Measurements from ENCODE around the gene CSNK1D. TPM values are rescaled to one million over a fixed set of nuclear protein-coding genes. Genes with fewer than 3 reads are reported as not detected.
"Not testable (repeated sequence)": the region's sequence is repeated elsewhere in the genome, so short reads cannot be mapped to it uniquely, and the experiment has no call there.

The CSNK1D gene
- total and polyA plus RNA-seq, 4 donors = 39.9 to 153 (median 101) TPM

DNA sequence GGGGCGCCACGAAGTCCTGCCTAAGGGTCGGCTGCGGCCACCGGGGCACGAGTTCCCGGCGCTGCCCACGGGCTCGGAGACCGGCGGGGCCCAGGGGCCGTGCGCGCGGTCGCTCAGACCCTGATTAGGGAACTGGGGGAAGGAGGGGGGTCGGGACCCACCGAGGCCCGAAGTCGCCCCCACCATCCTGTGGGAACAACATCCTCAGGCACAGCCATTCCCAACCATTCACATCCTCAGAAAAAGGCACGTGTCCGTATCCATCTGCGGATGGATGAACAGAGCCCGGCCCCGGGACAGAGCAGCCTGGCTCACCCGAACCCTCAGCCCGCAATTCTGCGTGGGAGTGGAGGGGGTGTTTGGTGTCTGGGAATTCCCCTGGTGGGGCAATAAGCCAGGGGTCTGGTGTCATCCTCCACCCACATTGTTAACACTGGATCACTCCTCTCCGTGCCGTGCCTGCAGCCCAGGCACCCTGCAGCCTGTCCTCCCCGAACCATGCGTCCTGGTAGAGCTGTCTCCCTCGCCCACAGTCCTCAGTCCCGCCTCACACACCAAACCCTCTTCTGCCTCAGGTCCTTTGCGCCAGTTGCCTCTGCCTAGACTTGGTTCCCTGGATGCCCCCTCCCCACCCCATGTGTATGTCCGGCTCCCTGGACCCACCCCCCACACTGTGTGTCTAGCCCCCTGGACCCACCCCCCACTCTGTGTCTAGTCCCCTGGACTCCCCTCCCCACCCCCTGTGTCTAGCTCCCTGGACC is 60.1 kb downstream of the CSNK1D start:
- no peaks in the 10 kb centered on the region for H3K36me3 ChIP-seq (ENCODE audit: control insufficient read depth in 1 of 2, insufficient read depth in 2 of 2, low read length in 1 of 2)
- H3K27me3 ChIP-seq (ENCODE audit: control insufficient read depth in 1 of 2, insufficient read depth in 2 of 2, low read length in 1 of 2) = no peaks in the 10 kb centered on the region
- peak overlapping the region; percentile 66 to 81 for H3K4me3 ChIP-seq (ENCODE audit: low read length in 2 of 2)
- ATAC-seq (ENCODE audit: low FRiP score) (peak; percentile 48), DNase-seq (peak; percentile 68 to 81)
- no peaks in the 10 kb centered on the region for H3K4me1 ChIP-seq (ENCODE audit: control insufficient read depth in 1 of 2, insufficient read depth in 2 of 2, low read length in 2 of 2)
- intact Hi-C loops (cut with DNase I) = no loop called here
- peak overlapping the region in 1 of 2 donors; percentile 14 for H3K27ac ChIP-seq (ENCODE audit: low read depth in 1 of 2, low read length in 2 of 2)
- WGBS, 2 donors = 4 to 5% methylated on average over 37 of the region's 37 CpGs
- H3K9me3 ChIP-seq (ENCODE audit: control insufficient read depth, low read length) = no peaks in the 10 kb centered on the region

DNA sequence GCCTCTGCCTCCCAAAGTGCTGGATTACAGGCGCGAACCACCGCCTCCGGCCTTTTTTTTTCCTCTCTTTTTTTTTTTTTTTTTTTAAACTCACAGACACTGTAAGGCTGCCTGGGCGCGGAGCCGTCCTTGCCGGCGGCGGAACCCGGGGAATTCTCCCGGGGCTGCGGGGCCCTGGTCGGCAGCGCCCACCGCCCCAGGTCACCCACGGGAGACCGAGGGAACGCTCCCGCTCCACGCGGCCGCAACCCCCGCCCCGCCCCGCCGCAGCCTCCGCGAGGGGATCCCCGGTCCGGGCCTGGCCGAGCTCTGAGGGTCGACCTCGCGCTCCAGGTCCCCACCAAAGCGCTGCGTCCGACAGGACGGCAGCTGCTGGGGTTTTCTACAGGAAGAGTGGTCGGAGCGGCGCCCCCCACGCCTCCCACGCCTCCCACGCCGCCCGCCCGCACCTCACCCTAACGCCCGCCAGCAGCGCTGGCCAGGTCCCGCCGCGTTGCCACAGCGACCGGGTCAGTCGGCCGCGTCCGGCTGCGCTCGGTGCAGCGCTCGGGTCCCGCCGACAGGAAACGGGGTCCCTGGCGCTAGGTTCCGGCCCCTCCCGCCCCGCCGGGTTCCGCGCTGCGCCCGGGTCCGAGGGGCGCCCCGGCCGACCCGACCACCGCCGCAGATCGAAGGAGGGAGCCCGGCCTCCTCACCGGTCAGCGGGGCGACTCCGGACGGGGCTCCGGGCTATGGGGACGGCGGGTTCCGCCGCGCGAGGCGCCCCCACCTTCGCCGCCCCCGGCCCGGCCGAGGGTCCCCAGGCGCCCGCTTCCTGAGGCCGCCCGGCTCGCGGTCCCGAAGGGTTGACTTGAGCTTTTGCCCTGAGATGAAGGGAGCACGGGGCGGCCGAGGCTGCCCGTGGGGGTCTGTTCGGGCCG is 60.9 kb downstream of the CSNK1D start, which contains the start of gene CCDC57:
TSS of gene CCDC57 (minus strand) at position 512 of the 920 bp plus-strand sequence. CDS start 10,898 bp downstream, outside the sequence.
- intact Hi-C loops (cut with DNase I) = no loop called here
- no peaks in the 10 kb centered on the region for H3K27me3 ChIP-seq (ENCODE audit: control insufficient read depth in 1 of 2, insufficient read depth in 2 of 2, low read length in 1 of 2)
- H3K9me3 ChIP-seq (ENCODE audit: control insufficient read depth, low read length) = no peaks in the 10 kb centered on the region
- ATAC-seq (ENCODE audit: low FRiP score) (peak; percentile 90), DNase-seq (peak; percentile 89 to 93)
- WGBS, 2 donors = 0 to 1% methylated on average over 96 to 116 of the region's 116 CpGs
- H3K4me1 ChIP-seq (ENCODE audit: control insufficient read depth in 1 of 2, insufficient read depth in 2 of 2, low read length in 2 of 2) = no peaks in the 10 kb centered on the region
- H3K27ac ChIP-seq (ENCODE audit: low read depth in 1 of 2, low read length in 2 of 2) = peak within 1 kb of the TSS in 1 of 2 donors; percentile 14
- H3K4me3 ChIP-seq (ENCODE audit: low read length in 2 of 2) = peak within 1 kb of the TSS; percentile 75 to 81
- H3K36me3 ChIP-seq (ENCODE audit: control insufficient read depth in 1 of 2, insufficient read depth in 2 of 2, low read length in 1 of 2) = no peaks in the 10 kb centered on the region

DNA sequence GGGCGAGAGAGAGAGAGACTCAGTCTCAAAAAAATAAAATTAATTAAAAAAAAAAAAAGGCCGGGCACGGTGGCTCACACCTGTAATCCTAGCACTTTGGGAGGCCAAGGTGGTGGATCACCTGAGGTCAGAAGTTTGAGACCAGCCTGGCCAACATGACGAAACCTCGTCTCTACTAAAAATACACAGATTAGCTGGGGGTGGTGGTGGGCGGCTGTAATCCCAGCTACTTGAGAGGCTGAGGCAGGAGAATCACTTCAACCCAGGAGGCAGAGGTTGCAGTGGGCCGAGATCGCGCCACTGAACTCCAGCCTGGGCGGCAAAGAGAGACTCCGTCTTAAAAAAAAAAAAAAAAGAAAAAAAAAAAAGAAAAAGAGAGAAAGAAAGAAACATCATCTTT is 62.8 kb downstream of the CSNK1D start:
- H3K4me1 ChIP-seq (ENCODE audit: control insufficient read depth in 1 of 2, insufficient read depth in 2 of 2, low read length in 2 of 2); H3K27ac ChIP-seq (ENCODE audit: low read depth in 1 of 2, low read length in 2 of 2); H3K9me3 ChIP-seq (ENCODE audit: control insufficient read depth, low read length); DNase-seq; intact Hi-C loops (cut with DNase I); H3K36me3 ChIP-seq (ENCODE audit: control insufficient read depth in 1 of 2, insufficient read depth in 2 of 2, low read length in 1 of 2); ATAC-seq (ENCODE audit: low FRiP score); H3K27me3 ChIP-seq (ENCODE audit: control insufficient read depth in 1 of 2, insufficient read depth in 2 of 2, low read length in 1 of 2); H3K4me3 ChIP-seq (ENCODE audit: low read length in 2 of 2): not testable (repeated sequence)
- WGBS, 2 donors = 94 to 95% methylated on average over 11 of the region's 11 CpGs

DNA sequence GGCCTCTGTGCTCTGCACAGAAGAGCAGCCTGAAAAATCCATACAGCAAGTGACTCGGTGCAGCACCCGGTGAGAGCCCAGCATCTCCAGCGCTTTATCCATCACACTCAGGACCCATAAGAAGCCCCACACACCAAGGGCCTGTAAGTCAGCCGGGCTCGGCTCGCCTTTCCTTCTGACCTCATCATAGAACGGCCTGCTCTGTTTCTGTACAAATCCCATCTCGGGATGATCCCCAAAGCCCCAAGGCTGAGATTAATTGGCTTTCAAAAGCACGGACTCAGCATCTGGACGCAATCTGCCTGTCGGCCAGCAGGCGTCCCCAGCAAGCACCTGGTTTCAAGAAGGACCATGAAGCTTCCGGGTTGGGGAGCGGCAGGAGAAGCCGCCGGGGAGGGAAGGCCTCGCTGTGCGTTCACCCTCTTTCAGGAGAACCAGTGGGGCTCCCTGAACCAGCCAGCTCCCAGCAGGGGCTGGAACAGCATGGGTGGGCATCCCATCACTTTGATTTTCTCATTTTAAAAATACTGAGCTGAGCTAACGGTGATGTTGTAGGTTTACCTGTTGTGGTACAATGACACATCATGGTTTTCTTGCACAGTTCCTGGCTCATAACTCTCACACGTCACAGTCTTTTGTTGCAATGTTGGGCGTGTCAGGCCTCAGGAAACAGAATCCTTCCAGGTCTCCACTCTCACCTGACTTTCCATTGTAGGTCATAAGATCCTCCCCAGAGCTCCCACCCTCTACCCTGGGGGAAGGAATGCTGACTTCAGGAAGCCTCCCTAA is 67.6 kb downstream of the CSNK1D start:
- DNase-seq = peak; percentile 90 to 93
- Histone ChIP-seq H3K9me3 (ENCODE audit: control insufficient read depth, low read length) (no peaks in the 10 kb centered on the region), H3K36me3 (ENCODE audit: control insufficient read depth in 1 of 2, insufficient read depth in 2 of 2, low read length in 1 of 2) (peaks cover 0 to 1% of the 10 kb centered on the region in 2 donors), H3K4me3 (ENCODE audit: low read length in 2 of 2) (no peak overlapping the region), H3K27ac (ENCODE audit: low read depth in 1 of 2, low read length in 2 of 2) (no peak overlapping the region), H3K4me1 (ENCODE audit: control insufficient read depth in 1 of 2, insufficient read depth in 2 of 2, low read length in 2 of 2) (no peaks in the 10 kb centered on the region), H3K27me3 (ENCODE audit: control insufficient read depth in 1 of 2, insufficient read depth in 2 of 2, low read length in 1 of 2) (no peaks in the 10 kb centered on the region)
- intact Hi-C loops (cut with DNase I) = loop anchor here (2.0 to 5.0 kb wide), 3 partner anchors 36 to 117 kb away; no protein-coding TSS in a partner anchor
- 15 to 16% methylated on average over 21 of the region's 21 CpGs for WGBS, 2 donors
- ATAC-seq (ENCODE audit: low FRiP score) = peak; percentile 89

DNA sequence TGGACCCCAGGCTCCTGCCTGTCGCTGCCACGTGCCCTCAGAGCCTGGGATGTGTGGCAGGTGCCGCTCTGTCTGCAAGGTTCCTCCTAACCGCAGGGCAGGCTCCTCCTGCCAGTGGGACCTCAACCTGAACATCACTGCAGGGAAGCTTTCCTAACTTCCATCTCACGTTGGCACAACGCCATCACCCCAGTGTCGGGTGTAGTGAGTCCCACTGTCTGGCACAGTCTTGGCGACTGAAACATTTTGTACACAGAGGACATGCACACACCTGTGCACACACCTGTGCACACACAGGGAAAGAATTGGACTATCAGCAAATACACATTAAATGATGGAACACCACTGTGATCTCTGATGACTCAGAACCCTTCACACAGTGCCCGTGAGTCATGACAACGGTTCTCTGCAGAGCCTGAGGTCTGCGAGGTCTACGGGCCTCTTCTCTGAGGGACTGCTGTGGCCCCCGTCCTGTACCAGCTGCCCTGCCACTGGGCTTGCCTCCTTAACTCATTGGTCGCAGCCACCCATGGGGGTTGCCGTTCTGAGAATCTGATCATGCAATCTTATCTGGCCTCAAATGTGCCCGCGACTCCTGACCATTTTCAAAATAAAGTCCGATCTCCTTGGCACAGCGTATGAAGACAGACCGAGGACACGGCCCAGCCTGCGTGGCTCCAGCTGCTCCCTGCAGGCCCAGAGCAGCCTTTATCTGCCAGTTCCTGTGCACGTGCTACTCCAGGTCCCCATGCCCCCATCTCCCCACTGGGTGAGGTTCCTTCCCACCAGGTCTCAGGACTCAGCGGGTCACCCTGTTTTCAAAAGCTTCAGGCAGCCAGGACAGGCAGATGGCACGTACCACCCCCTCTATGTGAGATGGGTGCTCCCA is 68.4 kb downstream of the CSNK1D start:
- 67% methylated on average over 25 of the region's 25 CpGs for WGBS, 2 donors

DNA sequence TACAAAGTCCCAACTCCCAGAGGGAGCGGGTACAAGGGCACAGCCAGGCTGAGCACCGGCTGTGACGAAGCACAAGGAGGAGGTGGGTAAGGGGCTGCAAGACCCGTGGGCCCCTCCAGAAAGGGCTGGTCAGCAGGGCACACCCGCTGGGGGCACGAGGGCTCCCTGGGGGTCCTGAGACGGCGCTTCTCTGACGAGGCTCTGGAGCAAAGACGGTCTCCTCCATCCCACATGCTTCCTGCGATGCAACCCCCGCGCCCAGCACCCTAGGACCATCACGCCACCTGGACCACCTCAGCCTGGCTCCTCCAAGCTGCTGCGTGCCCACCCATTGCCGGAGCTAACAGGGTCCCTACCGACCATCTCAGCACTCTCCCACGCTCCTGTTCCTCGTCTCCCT is 69.6 kb downstream of the CSNK1D start:
- no peak overlapping the region for H3K4me3 ChIP-seq (ENCODE audit: low read length in 2 of 2)
- no peak overlapping the region for H3K27ac ChIP-seq (ENCODE audit: low read depth in 1 of 2, low read length in 2 of 2)
- H3K27me3 ChIP-seq (ENCODE audit: control insufficient read depth in 1 of 2, insufficient read depth in 2 of 2, low read length in 1 of 2) = no peaks in the 10 kb centered on the region
- no peaks in the 10 kb centered on the region for H3K4me1 ChIP-seq (ENCODE audit: control insufficient read depth in 1 of 2, insufficient read depth in 2 of 2, low read length in 2 of 2)
- ATAC-seq (ENCODE audit: low FRiP score) (no peak), DNase-seq (no peak)
- 88 to 94% methylated on average over 19 of the region's 19 CpGs for WGBS, 2 donors
- H3K36me3 ChIP-seq (ENCODE audit: control insufficient read depth in 1 of 2, insufficient read depth in 2 of 2, low read length in 1 of 2) = peaks cover 0 to 1% of the 10 kb centered on the region in 2 donors
- H3K9me3 ChIP-seq (ENCODE audit: control insufficient read depth, low read length) = no peaks in the 10 kb centered on the region
- intact Hi-C loops (cut with DNase I) = no loop called here

More for the DNA sequence above, 68.4 kb downstream of the CSNK1D start:
- no peaks in the 10 kb centered on the region for H3K27me3 ChIP-seq (ENCODE audit: control insufficient read depth in 1 of 2, insufficient read depth in 2 of 2, low read length in 1 of 2)
- H3K9me3 ChIP-seq (ENCODE audit: control insufficient read depth, low read length) = no peaks in the 10 kb centered on the region
- H3K27ac ChIP-seq (ENCODE audit: low read depth in 1 of 2, low read length in 2 of 2) = no peak overlapping the region
- no peak overlapping the region for H3K4me3 ChIP-seq (ENCODE audit: low read length in 2 of 2)
- ATAC-seq (ENCODE audit: low FRiP score) (no peak), DNase-seq (no peak)
- intact Hi-C loops (cut with DNase I) = loop anchor here (5.0 kb wide), 2 partner anchors 37 to 117 kb away; no protein-coding TSS in a partner anchor
- H3K36me3 ChIP-seq (ENCODE audit: control insufficient read depth in 1 of 2, insufficient read depth in 2 of 2, low read length in 1 of 2) = peaks cover 0 to 1% of the 10 kb centered on the region in 2 donors
- H3K4me1 ChIP-seq (ENCODE audit: control insufficient read depth in 1 of 2, insufficient read depth in 2 of 2, low read length in 2 of 2) = no peaks in the 10 kb centered on the region

DNA sequence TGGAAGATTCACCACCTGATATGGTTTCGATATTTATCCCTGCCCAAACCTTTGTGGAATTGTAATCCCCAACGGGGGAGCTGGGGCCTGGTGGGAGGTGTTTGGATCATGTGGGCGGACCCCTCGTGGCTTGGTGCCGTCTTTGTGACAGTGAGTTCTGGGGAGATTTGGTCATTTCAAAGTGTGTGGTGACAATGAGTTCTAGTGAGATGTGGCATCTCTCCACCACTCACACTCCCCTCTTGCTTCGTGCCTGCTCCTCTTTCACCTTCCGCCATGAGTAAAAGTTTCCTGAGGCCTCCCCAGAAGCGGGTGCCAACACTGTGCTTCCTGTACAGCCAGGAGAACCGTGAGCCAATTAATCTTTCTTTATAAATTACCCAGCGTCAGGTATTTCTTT is 70.5 kb downstream of the CSNK1D start:
- WGBS, 2 donors = 80 to 83% methylated on average over 10 of the region's 10 CpGs
- Histone ChIP-seq H3K27me3 (ENCODE audit: control insufficient read depth in 1 of 2, insufficient read depth in 2 of 2, low read length in 1 of 2) (no peaks in the 10 kb centered on the region), H3K4me1 (ENCODE audit: control insufficient read depth in 1 of 2, insufficient read depth in 2 of 2, low read length in 2 of 2) (no peaks in the 10 kb centered on the region), H3K9me3 (ENCODE audit: control insufficient read depth, low read length) (no peaks in the 10 kb centered on the region), H3K27ac (ENCODE audit: low read depth in 1 of 2, low read length in 2 of 2) (no peak overlapping the region), H3K4me3 (ENCODE audit: low read length in 2 of 2) (no peak overlapping the region), H3K36me3 (ENCODE audit: control insufficient read depth in 1 of 2, insufficient read depth in 2 of 2, low read length in 1 of 2) (peaks cover 0 to 1% of the 10 kb centered on the region in 2 donors)
- DNase-seq (no peak), ATAC-seq (ENCODE audit: low FRiP score) (no peak)
- intact Hi-C loops (cut with DNase I) = no loop called here

Measured in aorta (tissue), 5 donors.